ENCODE results near the gene SF3B3.

The SF3B3 gene

GRCh38 chr16:70480127-70481105, 43.2 kb upstream of the SF3B3 start:
- H3K27ac ChIP-seq: no peak overlapping the region
- no peak for TF ChIP-seq CTCF (conservative IDR thresholded peaks at IDR 0.05)

- no peak overlapping the region for H3K27ac ChIP-seq
- TF ChIP-seq CTCF (conservative IDR thresholded peaks at IDR 0.05): no peak
These were observed 41.6 kb upstream of the SF3B3 start for GRCh38 chr16:70481929-70482536.

- TF ChIP-seq CTCF (conservative IDR thresholded peaks at IDR 0.05): no peak
- no peak overlapping the region for H3K27ac ChIP-seq
These were observed 41.0 kb upstream of the SF3B3 start for GRCh38 chr16:70482624-70483023.

- H3K27ac ChIP-seq: no peak overlapping the region
- no peak for TF ChIP-seq CTCF (conservative IDR thresholded peaks at IDR 0.05)
These were observed 40.2 kb upstream of the SF3B3 start for GRCh38 chr16:70483426-70483825.

GRCh38 chr16:70484867-70485266, 38.7 kb upstream of the SF3B3 start:
- no peak for TF ChIP-seq CTCF (conservative IDR thresholded peaks at IDR 0.05)
- no peak overlapping the region for H3K27ac ChIP-seq

- TF ChIP-seq CTCF (conservative IDR thresholded peaks at IDR 0.05): no peak
- H3K27ac ChIP-seq: no peak overlapping the region
These were observed 33.4 kb upstream of the SF3B3 start for GRCh38 chr16:70490261-70490660.

- TF ChIP-seq CTCF (conservative IDR thresholded peaks at IDR 0.05): no peak
- H3K27ac ChIP-seq: no peak overlapping the region
These were observed 29.8 kb upstream of the SF3B3 start for GRCh38 chr16:70493802-70494201.

All from VCaP (cell line).